IPS-18c (cell line): Measurements from ENCODE around the gene RCN1.
"Not testable (repeated sequence)": the region's sequence is repeated elsewhere in the genome, so short reads cannot be mapped to it uniquely, and the experiment has no call there.

ENCODE experiments used
- H3K4me3 ChIP-seq: 2 replicates; pipeline ENCODE4 v1.7.0; 2013; ENCODE audit warnings: low read depth, mild to moderate bottlenecking, low read length, moderate library complexity; ENCODE audit not compliant: insufficient read depth
- H3K9me3 ChIP-seq: one replicate; pipeline ENCODE4 v1.6.1; 2013; ENCODE audit warnings: mild to moderate bottlenecking, low read length, moderate library complexity; ENCODE audit not compliant: control insufficient read depth, insufficient read depth

The RCN1 gene

GRCh38 chr11:32101791-32102190, 10.9 kb downstream of the RCN1 start:
- Histone ChIP-seq H3K9me3 (no peaks in the 10 kb centered on the region), H3K4me3 (no peak overlapping the region)

GRCh38 chr11:32103121-32103719, 12.3 kb downstream of the RCN1 start:
- H3K9me3 ChIP-seq = not testable (repeated sequence)

DNA sequence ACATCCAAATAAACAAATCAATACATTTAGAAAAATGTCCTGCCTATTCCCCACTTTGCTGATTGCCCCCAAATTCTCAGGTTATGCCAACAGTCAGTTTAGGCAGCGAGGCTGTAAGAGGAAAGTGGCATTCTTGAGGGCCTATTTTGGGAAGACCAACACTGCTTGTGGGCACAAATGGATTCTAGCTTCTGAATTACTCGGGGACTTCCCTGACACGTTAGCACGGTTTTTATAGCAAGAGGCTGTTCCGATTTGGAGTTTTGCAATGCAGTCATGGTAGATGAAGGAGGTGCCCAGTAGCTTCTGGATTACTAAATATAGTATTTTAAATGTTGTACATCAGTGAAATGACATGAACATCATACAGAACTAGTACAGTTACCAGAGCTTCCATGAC, 13.1 kb downstream of the RCN1 start:
- Histone ChIP-seq H3K4me3 (no peak overlapping the region), H3K9me3 (no peaks in the 10 kb centered on the region)

More at GRCh38 chr11:32103121-32103719, 12.3 kb downstream of the RCN1 start:
- H3K4me3 ChIP-seq = not testable (repeated sequence)

DNA sequence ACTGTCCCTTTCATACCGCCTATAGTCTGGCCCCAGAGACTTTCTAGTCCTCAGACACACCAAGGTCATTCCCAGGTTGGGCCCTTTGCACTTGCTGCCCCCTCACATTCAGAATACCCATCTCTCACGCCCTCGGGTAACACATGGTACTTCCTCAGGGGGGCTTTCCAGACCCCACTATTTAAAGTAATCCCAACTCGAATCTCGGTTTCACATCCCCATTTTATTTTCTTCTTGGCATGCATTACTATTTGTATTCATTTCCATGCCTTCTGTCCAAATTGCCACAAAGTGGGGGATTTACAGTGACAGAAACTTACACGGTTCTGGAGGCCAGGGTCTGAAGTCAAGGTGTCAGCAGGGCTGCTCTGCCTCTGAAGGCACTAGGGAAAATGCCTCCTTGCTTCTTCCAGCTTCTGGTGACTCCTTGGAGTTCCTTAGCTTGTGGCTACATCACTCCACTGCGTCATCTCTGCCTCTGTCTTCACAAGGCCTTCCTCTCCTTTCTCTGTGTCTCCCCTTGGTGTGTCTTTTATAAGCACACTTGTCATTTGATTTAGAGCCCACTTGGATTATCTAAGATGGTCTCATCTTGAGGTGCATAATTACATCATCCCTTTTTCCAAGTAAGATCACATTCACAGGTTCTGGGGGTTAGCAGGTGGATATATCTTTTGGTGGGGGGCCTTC, 15.1 kb downstream of the RCN1 start:
- H3K9me3 ChIP-seq = no peaks in the 10 kb centered on the region

GRCh38 chr11:32107647-32108046, 16.8 kb downstream of the RCN1 start:
- no peak overlapping the region for H3K4me3 ChIP-seq
- H3K9me3 ChIP-seq = no peaks in the 10 kb centered on the region

More for the DNA sequence above, 15.1 kb downstream of the RCN1 start:
- no peak overlapping the region for H3K4me3 ChIP-seq

- Histone ChIP-seq H3K9me3 (no peaks in the 10 kb centered on the region), H3K4me3 (no peak overlapping the region)
These were observed 17.7 kb downstream of the RCN1 start for GRCh38 chr11:32108576-32108975.

DNA sequence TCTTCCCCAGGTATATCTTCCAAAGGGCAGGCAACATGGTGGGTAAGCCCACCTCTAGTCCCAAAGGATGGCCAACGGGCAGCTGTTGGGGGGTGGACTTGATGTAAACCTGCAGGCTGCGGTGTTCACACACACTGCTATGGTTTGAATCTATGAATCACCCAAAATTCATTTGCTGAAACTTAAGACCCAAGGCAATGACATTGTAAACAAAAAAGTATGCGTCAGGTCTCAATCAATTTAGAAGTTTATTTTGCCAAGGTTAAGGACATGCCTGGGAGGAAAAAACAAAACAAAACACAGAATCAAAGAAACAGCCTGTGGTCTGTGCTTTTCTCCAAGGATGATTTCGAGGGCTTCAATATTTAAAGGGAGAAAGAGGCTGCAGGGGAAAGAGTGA, 18.3 kb downstream of the RCN1 start:
- no peaks in the 10 kb centered on the region for H3K9me3 ChIP-seq
- H3K4me3 ChIP-seq = no peak overlapping the region

DNA sequence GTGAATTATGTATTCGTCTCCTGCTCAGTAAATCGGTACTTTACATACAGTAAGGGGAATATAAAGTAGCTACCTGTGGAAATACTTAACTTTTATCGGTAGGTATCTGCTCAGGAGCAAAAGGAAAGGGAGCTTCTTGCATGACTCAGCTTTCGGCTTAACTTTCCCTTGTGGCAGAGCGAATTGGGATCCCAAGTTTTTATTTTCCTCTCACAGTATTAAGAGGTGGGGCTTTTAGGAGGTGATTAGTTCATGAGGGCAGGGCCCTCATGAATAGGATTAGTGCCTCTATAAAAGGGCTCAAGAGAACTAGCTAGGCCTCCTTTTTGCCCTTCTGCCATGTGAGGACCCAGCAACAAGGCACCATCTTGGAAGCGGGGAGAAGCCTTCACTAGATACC, 18.7 kb downstream of the RCN1 start:
- Histone ChIP-seq H3K9me3 (no peaks in the 10 kb centered on the region), H3K4me3 (no peak overlapping the region)

GRCh38 chr11:32110795-32111194, 19.9 kb downstream of the RCN1 start:
- Histone ChIP-seq H3K9me3 (no peaks in the 10 kb centered on the region), H3K4me3 (no peak overlapping the region)

GRCh38 chr11:32113200-32113919, 22.5 kb downstream of the RCN1 start:
- no peaks in the 10 kb centered on the region for H3K9me3 ChIP-seq
- H3K4me3 ChIP-seq = no peak overlapping the region

DNA sequence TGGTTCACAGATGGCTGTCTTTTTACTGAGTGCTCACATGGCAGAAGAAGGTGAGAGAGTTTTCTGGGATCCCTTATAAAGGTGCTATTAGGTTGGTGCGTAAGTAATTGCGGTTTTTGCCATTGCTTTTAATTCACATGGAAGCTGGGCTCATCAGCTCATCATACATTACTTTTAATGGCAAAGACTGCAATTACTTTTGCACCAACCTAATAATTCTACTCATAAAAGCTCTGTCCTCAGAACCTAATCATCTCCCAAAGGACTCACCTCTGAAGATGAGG, 23.0 kb downstream of the RCN1 start:
- Histone ChIP-seq H3K9me3 (no peaks in the 10 kb centered on the region), H3K4me3 (no peak overlapping the region)

DNA sequence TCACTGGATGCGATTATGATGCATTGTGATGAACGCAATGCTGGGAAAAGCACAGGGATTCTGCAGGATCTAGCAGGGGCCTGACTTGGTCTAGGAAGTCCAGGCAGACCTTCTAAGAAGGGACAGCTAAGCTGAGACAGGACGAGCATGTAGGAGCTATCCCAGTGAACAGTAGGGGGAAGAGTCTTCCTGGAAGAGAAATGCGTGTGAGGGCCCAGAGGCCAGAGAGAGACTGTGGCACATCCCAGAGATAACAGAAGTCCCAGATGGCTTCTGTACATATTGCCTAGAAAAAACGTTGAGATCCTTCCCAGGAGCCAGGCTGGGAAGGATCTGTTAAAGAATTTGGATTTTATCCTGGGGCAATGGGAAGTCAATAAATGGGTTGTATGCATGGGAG, 24.6 kb downstream of the RCN1 start:
- no peak overlapping the region for H3K4me3 ChIP-seq
- no peaks in the 10 kb centered on the region for H3K9me3 ChIP-seq

- no peak overlapping the region for H3K4me3 ChIP-seq
- no peaks in the 10 kb centered on the region for H3K9me3 ChIP-seq
These were observed 25.8 kb downstream of the RCN1 start for GRCh38 chr11:32116668-32117067.

- no peak overlapping the region for H3K4me3 ChIP-seq
- H3K9me3 ChIP-seq = no peaks in the 10 kb centered on the region
These were observed 27.4 kb downstream of the RCN1 start for GRCh38 chr11:32118025-32118974.

DNA sequence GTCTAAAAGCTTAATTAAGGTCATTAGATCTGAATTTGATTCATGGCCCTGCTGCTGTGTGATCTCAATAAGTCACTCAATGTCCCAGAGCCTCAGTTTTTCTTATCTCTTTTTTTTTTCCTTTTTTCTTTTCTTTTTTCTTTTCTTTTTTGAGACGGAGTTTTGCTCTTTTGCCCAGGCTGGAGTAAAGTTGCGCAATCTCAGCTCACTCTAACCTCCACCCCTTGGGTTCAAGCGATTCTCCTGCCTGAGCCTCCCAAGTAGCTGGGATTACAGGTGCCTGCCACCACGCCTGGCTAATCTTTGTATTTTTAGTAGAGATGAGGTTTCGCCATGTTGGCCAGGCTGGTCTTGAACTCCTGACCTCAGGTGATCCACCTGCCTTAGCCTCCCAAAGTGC, 28.3 kb downstream of the RCN1 start:
- H3K4me3 ChIP-seq, H3K9me3 ChIP-seq: not testable (repeated sequence)

DNA sequence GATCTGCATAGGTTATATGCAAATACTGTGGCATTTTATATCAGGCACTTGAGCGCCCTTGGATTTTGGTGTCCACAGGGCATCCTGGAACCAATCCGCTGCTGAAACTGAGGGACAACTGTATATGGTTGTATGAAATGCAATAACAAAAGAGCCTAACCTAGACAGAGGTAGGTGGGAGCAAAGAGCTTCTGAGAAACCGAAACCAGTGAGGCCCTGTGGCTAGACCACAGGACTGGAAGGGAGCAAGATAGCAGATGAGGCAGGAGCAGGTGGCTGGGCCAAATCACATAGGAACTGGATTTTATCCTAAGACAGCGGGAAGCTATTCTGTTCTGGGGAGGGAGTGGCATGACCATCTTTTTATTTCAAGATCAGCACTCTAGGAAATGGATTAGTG, 30.1 kb downstream of the RCN1 start:
- Histone ChIP-seq H3K4me3 (no peak overlapping the region), H3K9me3 (peaks cover 2% of the 10 kb centered on the region)

- Histone ChIP-seq H3K4me3 (no peak overlapping the region), H3K9me3 (peaks cover 2% of the 10 kb centered on the region)
These were observed 31.3 kb downstream of the RCN1 start for GRCh38 chr11:32122200-32122599.
